ENCODE data around the gene BICD2. TPM values are rescaled to one million over a fixed set of nuclear protein-coding genes. Genes with fewer than 3 reads are reported as not detected.

Gene BICD2
- total and polyA plus RNA-seq, 10 of the 15 experiments (the other 5 are each of a cell fraction or from before 2014, with no cell fraction given) = 5.3 to 25.5 (median 14.4) TPM

GRCh38 chr9:92718086-92719001, 46.3 kb downstream of the BICD2 start:
- Histone ChIP-seq H3K4me3 (no peak overlapping the region), H2AFZ (ENCODE audit: control insufficient read depth, low read depth, low read length) (no peak overlapping the region), H3K27ac (ENCODE audit: control insufficient read depth, insufficient read depth) (no peak overlapping the region; the same call in 1 of the 2 replicates), H3K9ac (ENCODE audit: control insufficient read depth, insufficient read depth, low read length) (no peak overlapping the region), H3K4me2 (ENCODE audit: control insufficient read depth, insufficient read depth) (no peak overlapping the region), H3K4me1 (ENCODE audit: control insufficient read depth, insufficient read depth, low read length) (peaks cover 40% of the 10 kb centered on the region), H3K36me3 (ENCODE audit: control insufficient read depth in 2 of 2, insufficient read depth in 2 of 2, low read length in 1 of 2) (peaks cover 37 to 73% of the 10 kb centered on the region in 2 experiments), H4K20me1 (ENCODE audit: control insufficient read depth, insufficient read depth) (no peaks in the 10 kb centered on the region; the same call in none of the 2 replicates), H3K9me3 (replicated peaks; ENCODE audit: control insufficient read depth, insufficient read depth, low read length) (no peaks in the 10 kb centered on the region), H3K27me3 (replicated peaks in 1 of 2; ENCODE audit: control insufficient read depth in 2 of 2, insufficient read depth in 2 of 2, low read length in 1 of 2) (no peaks in the 10 kb centered on the region), H3K79me2 (ENCODE audit: control insufficient read depth, insufficient read depth, low read length) (peaks cover 2% of the 10 kb centered on the region; the same call in 1 of the 2 replicates)
- POLR2A ChIA-PET = interaction anchor here (0.6 to 1.0 kb wide), 2 partner anchors 20 to 48 kb away, joined by 3 read pairs; no protein-coding TSS in a partner anchor
- ATAC-seq (no peak), DNase-seq (ENCODE audit: low read depth, low spot score) (no peak), FAIRE-seq (no peak)
- CTCF ChIA-PET = interaction anchor here (0.7 to 10.7 kb wide), 9 partner anchors 11 to 82 kb away, joined by 3 to 156 read pairs (median 7); no protein-coding TSS in a partner anchor
- in situ Hi-C loops (cut with MboI) (loop anchor here (5.0 kb wide), 1 partner anchor 74 kb away; no protein-coding TSS in a partner anchor), intact Hi-C loops (cut with micrococcal nuclease; ENCODE audit: unreplicated experiment) (no loop called here)
- SMC1A ChIA-PET (ENCODE audit: uncharacterized antibody, unreplicated experiment) = interaction anchor here (0.6 to 4.5 kb wide), 3 partner anchors 11 to 73 kb away, joined by 3 to 31 read pairs (median 4); no protein-coding TSS in a partner anchor
- RAD21 ChIA-PET (ENCODE audit: unreplicated experiment) = interaction anchor here (0.8 to 4.5 kb wide), 7 partner anchors 11 to 580 kb away, joined by 3 to 32 read pairs (median 4); partner anchors contain the start of gene IPPK
- no TSS peak for BruUV-seq (replicated peaks)
- 91% methylated on average over 32 of the region's 40 CpGs for WGBS (ENCODE audit: insufficient coverage, insufficient replicate concordance, low lambda C conversion rate, missing lambda C conversion rate)
- no peak for TF ChIP-seq ZZZ3 (IDR thresholded peaks at IDR 0.05; ENCODE audit: control insufficient read depth, insufficient read length, low read depth)
- no peak for TF ChIP-seq POLR2AphosphoS2 (IDR thresholded peaks at IDR 0.05; ENCODE audit: low read depth, low read length)
- no peak for TF ChIP-seq IRF4 (IDR thresholded peaks at IDR 0.05; ENCODE audit: low read depth, low read length)
- no peak for TF ChIP-seq BCL11A (IDR thresholded peaks at IDR 0.05; ENCODE audit: low read depth, low read length)
- no peak for TF ChIP-seq POLR2AphosphoS5 (IDR thresholded peaks at IDR 0.05; ENCODE audit: low read length)
- TF ChIP-seq BCL3 (IDR thresholded peaks at IDR 0.05; ENCODE audit: borderline replicate concordance, insufficient read depth, low read depth, low read length, poor library complexity, severe bottlenecking) = no peak
- no peak for TF ChIP-seq NFXL1 (IDR thresholded peaks at IDR 0.05; ENCODE audit: borderline replicate concordance)
- TF ChIP-seq MXI1 (IDR thresholded peaks at IDR 0.05; ENCODE audit: low read depth, low read length) = no peak
- TF ChIP-seq CBFB (IDR thresholded peaks at IDR 0.05; ENCODE audit: low read depth) = no peak
- TF ChIP-seq TCF3 (IDR thresholded peaks at IDR 0.05; ENCODE audit: borderline replicate concordance, insufficient read depth, low read depth, low read length) = no peak
